Stimulated activated naive CD8-positive, alpha-beta T cell treated with anti-CD3 and anti-CD28 coated beads, Interleukin-15, Interleukin-2, amounts not matched to agents 100 U/mL and 50 U/mL, for 24 hours (primary cell): ENCODE data around the gene PSD.

Experiments used
- ATAC-seq: fragments of 150-1000 bp; cut with Tn5 transposase; one replicate; pipeline ENCODE4 v1.10.0; 2021
- DNase-seq: peaks from one replicate; pipeline ENCODE4 v3.0.0; 2021

Gene PSD

DNA sequence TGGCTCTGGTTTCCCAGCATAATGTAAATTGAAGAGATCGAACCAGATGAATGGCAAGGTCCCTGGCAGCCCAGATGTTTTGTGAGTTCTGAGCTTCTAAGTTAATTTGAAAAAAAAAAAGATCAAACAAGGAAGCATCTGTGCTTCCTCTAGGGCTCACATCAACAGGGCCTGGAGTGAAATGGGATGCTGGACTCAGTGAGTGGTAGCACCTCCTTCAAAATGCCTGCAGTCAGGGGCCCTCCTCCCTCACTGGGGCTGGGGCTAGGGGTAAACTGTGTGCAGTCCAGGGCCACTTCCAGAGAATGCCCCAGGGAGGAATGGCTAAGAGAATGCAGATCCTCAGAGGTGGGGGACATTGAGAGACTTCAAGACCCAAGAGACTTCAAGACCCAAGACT lies 19.8 kb upstream of the PSD start:
- DNase-seq: no peak
- no peak for ATAC-seq

- ATAC-seq (no peak), DNase-seq (no peak)
Observed at GRCh38 chr10:102437515-102437914, 18.9 kb upstream of the PSD start.

DNA sequence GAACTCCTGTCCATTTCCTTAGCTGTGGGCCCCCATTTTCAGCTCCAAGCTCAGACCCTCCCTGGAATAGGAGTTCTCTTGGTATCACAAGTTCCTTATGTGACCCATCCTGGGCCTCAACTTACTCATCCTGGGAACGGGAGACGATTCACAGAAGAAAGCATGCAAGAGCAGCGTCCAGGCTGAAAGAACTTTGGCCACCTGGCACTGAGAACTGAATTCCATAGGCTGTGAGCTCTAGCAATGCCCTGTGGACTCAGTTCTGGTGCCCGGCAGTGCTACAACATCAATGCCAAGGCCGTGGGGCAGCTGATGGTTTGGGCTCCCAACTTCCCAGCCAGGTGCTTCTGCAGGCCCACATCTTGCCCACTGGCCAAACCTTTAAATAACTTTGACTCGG lies 17.7 kb upstream of the PSD start:
- DNase-seq (no peak), ATAC-seq (no peak)

- peak; percentile 25 for ATAC-seq
- DNase-seq: peak; percentile 68
Observed at GRCh38 chr10:102435529-102436233, 17.1 kb upstream of the PSD start.

GRCh38 chr10:102435133-102435497 lies 16.5 kb upstream of the PSD start:
- no peak for DNase-seq

DNA sequence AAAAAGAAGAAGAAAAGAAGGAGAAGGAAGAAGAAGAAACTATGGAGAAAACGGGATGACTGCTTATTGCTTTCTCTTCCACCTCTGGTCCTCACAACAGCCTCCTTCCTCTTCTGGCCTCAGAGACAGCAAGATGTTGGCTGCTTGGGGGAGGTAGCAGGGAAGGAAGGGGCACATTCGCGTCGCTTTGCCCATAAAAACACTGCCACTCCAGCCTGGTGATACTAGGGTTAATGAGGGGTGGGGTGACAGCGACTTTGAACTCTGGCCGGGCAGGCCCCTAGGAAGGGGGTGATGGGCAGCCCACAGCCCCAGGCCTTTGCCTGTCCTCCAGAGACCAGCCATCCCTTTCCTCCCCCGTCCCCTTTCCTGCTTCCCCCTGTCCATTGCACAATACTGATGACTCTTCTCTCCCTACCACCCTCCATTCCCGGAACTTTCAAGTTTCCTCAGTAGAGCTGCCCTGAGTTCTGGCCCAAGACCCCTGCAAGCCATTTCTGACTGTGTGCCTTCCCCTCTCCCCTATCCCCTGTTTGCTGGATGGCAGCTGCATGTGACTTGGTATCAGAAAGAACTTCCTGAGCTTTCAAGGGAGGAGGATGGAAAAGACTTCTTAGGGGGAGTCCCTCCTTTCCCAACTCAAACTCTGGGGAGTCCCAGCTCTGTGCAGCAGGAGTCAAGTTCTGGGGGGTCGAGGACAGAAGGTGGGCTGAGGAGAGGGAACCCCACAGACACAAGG lies 16.0 kb upstream of the PSD start:
- DNase-seq (peak; percentile 24), ATAC-seq (no peak)

More at GRCh38 chr10:102435133-102435497, 16.5 kb upstream of the PSD start:
- no peak for ATAC-seq

DNA sequence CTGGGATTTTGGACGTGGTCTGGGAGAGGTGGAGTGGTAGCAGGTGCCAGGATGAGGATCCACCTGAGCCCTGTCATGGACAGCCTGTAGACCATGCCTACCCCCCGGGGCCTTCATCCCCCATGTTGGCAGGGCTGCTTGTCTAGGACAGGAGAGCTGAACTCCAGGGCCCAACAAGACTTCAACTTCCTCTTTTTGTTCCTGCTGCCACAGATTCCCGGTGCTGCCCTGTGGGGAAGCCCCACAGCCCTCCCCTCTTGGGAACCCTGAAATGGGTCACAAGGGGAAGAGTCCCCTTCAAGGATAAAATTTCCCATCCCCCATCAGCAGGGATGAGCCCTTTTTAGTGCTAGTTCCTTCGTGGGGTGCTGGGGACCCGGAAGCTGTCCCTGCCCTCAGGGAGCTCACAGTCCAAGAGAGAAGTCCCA lies 15.0 kb upstream of the PSD start:
- ATAC-seq (no peak), DNase-seq (peak; percentile 28)

- ATAC-seq (peak; percentile 94), DNase-seq (peak; percentile 98)
Observed at GRCh38 chr10:102432162-102432950, 13.8 kb upstream of the PSD start, which contains the start of gene CUEDC2. Gene CUEDC2, minus strand, starts transcription at chr10:102432574. Its CDS starts 7,386 bp downstream, at chr10:102425188.

GRCh38 chr10:102431452-102432124 lies 13.0 kb upstream of the PSD start:
- ATAC-seq: no peak
- no peak for DNase-seq

- ATAC-seq: no peak
- DNase-seq: no peak
Observed at GRCh38 chr10:102429468-102429867, 10.9 kb upstream of the PSD start.

GRCh38 chr10:102426803-102427287 lies 8.3 kb upstream of the PSD start:
- DNase-seq (no peak), ATAC-seq (no peak)

GRCh38 chr10:102425444-102425843 lies 6.9 kb upstream of the PSD start:
- ATAC-seq: no peak
- DNase-seq: no peak

DNA sequence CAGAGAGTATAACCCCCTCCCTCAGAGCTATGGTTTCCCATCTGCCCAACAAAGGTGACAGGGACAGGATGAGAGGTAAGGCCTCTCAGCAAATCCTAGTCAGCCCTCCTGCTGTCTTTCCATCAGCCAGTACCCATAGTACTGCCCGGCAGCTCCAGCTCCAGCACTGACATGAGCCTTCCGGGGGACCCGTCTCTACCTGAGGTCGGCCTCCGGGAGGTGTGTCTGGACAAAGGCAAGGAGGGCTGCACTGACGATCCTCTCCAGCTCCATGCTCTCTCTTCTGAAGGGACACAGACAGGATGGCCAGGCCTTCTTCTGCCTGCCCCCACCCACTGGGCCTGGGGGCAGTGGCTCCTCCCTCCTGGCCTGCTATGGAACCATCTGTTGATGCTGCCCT lies 6.3 kb upstream of the PSD start:
- DNase-seq: no peak
- ATAC-seq: no peak

GRCh38 chr10:102424145-102424544 lies 5.6 kb upstream of the PSD start:
- DNase-seq: no peak

DNA sequence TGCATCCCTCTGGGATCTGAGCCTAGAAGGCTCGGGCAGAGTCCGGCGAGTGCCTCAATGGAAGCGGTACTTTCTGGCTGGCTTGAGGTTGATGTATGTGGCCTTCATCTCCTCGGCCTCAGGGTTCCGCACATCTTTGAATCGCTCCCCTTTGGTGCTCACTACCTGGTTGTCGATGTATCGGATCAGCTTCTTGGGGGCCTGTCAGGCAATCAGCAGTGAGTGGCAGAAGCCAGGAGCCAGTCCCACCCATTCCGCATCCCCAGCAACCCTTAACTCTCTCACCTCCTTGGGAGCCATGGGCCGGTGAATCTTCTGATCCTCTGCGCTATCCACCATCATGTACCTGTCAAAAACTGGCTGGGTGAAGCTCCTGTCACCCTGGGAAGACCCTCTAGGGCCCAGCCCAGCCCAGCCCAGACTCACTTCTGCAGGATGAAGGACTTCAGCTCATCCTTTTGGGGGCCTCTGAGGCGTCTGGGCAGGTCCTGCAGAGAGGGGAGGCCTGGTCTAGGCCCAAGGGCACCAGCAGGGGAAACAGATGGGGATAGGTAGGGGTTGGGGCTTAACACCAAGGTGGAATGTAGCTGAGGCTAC lies 4.9 kb upstream of the PSD start:
- ATAC-seq (no peak), DNase-seq (no peak)

More at GRCh38 chr10:102424145-102424544, 5.6 kb upstream of the PSD start:
- ATAC-seq: no peak

GRCh38 chr10:102422545-102423129 lies 4.1 kb upstream of the PSD start:
- ATAC-seq (peak; percentile 7), DNase-seq (peak; percentile 75)

DNA sequence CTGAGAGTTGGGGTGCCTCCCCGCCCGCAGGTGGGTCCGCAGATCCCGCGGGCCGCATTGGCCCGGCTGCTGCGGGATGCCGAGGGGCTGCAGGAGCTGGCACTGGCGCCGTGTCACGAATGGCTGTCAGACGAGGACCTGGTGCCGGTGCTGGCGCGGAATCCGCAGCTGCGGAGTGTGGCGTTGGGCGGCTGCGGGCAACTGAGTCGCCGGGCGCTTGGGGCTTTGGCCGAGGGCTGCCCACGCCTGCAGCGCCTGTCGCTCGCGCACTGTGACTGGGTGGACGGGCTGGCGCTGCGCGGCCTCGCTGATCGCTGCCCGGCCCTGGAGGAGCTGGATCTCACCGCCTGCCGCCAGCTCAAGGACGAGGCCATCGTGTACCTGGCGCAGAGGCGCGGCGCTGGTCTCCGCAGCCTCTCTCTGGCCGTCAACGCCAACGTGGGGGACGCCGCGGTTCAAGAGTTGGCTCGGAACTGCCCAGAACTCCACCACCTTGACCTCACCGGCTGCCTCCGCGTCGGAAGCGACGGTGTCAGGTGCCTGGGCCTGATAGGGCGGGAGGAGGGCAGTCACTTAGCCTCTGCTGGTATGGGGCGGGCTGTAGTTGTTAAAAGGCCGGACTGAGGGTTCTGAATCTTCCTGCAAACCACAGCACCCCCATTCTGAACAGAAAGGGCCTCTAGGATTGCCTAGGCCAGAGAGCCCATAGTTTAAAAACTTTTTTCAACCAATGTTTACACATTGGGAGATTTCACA lies 3.4 kb upstream of the PSD start:
- no peak for DNase-seq
- ATAC-seq: no peak

DNA sequence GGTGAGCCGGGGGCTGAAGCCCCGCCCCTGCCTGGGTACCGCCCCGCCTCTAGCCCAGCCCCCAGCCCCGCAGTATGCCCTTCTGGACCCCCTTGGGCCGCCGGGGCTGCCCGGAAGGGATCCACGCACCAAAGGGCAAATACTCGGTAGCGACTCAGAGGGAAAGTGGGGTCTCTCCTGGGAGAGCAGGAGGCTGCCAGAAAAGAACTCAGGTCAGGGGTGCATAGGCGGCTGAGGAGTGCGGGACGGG lies 2.8 kb upstream of the PSD start:
- no peak for DNase-seq
- no peak for ATAC-seq

DNA sequence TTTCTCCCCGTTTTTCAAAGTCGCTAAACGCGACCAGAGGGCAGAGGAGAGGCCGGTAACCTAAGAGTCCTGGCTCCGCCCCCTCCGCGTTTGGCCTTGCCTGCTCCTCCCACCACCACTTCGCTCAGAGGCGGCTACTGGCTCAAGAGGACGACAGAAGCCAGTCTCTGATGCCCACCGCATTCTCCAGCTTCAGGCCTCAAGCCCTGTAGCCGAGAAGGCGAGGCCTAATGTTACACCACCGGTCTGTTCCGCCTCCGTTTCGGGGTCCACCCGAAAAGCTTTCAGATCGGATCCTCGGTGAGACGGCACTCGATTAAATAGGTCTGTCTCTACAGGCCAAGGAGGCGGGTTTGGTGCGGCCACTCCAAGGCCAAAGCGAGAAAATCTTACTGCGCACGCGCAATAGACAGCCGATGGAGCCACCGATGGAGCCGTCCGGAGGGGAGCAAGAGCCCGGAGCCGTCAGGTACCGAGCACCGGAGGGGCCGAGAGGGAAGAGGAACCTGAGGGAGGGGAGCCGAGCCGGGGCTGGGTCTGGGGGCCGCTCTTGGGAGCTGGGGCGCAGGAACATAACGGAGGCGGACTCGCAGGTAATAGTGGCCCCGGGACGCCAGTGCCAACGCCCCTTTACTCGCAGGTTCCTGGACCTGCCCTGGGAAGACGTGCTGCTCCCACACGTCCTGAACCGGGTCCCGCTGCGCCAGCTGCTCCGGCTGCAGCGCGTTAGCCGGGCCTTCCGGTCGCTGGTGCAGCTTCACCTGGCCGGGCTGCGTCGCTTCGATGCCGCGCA lies 2.3 kb upstream of the PSD start, which contains the start of gene FBXL15:
Gene FBXL15 (plus strand): TSS at position 123 of the 793 bp plus-strand sequence. CDS start 294 bp downstream, at position 417.
- peak; percentile 82 for ATAC-seq
- DNase-seq: peak; percentile 98

- ATAC-seq (no peak), DNase-seq (no peak)
Observed at GRCh38 chr10:102420181-102420713, 1.7 kb upstream of the PSD start.
